ENCODE measurements around the gene BCL6. TPM values are rescaled to one million over a fixed set of nuclear protein-coding genes. Genes with fewer than 3 reads are reported as not detected.

Gene BCL6
- total and polyA plus RNA-seq, 3 experiments from 2014 or later, result 1.8 to 17.2 (median 17.1) TPM

- peaks cover 11 to 24% of the 10 kb centered on the region in 2 donors for H3K27me3 Mint-ChIP-seq
- no peak for DNase-seq
These were observed 45.0 kb downstream of the BCL6 start for GRCh38 chr3:187700249-187700648.

GRCh38 chr3:187698499-187699399 is 46.5 kb downstream of the BCL6 start:
- Mint-ChIP-seq H3K4me3 (no peak overlapping the region), H3K9me3 (no peaks in the 10 kb centered on the region), H3K27me3 (peaks cover 23 to 39% of the 10 kb centered on the region in 2 donors), H3K36me3 (peaks cover 0 to 3% (median 0%) of the 10 kb centered on the region in 3 donors), H3K4me1 (no peaks in the 10 kb centered on the region), H3K27ac (no peak overlapping the region)
- Histone ChIP-seq H3K9me3 (ENCODE audit: low read length) (no peaks in the 10 kb centered on the region), H3K4me3 (ENCODE audit: low read length) (no peak overlapping the region), H3K27me3 (ENCODE audit: insufficient read depth, low read length, poor library complexity, severe bottlenecking) (no peaks in the 10 kb centered on the region), H3K27ac (ENCODE audit: low read depth, low read length) (no peak overlapping the region), H3K4me1 (ENCODE audit: insufficient read depth, low read length) (no peaks in the 10 kb centered on the region), H3K36me3 (ENCODE audit: insufficient read depth, low read length) (no peaks in the 10 kb centered on the region)
- ChIA-PET CTCF (no interaction called here), POLR2A (no interaction called here)
- no peak for DNase-seq

More at GRCh38 chr3:187700249-187700648, 45.0 kb downstream of the BCL6 start:
- Mint-ChIP-seq H3K36me3 (peaks cover 0 to 3% (median 0%) of the 10 kb centered on the region in 3 donors), H3K27ac (no peak overlapping the region), H3K4me1 (no peaks in the 10 kb centered on the region), H3K4me3 (no peak overlapping the region), H3K9me3 (no peaks in the 10 kb centered on the region)
- no peaks in the 10 kb centered on the region for H3K27me3 ChIP-seq (ENCODE audit: insufficient read depth, low read length, poor library complexity, severe bottlenecking)
- no peaks in the 10 kb centered on the region for H3K36me3 ChIP-seq (ENCODE audit: insufficient read depth, low read length)
- ChIA-PET POLR2A (no interaction called here), CTCF (interaction anchor here (0.8 to 3.4 kb wide), 2 partner anchors 14 to 16 kb away, joined by 3 to 11 read pairs; no protein-coding TSS in a partner anchor)
- H3K27ac ChIP-seq (ENCODE audit: low read depth, low read length), result no peak overlapping the region
- no peaks in the 10 kb centered on the region for H3K4me1 ChIP-seq (ENCODE audit: insufficient read depth, low read length)
- H3K9me3 ChIP-seq (ENCODE audit: low read length), result no peaks in the 10 kb centered on the region
- H3K4me3 ChIP-seq (ENCODE audit: low read length), result no peak overlapping the region

- Histone ChIP-seq H3K4me3 (ENCODE audit: low read length) (no peak overlapping the region), H3K27ac (ENCODE audit: low read depth, low read length) (no peak overlapping the region), H3K27me3 (ENCODE audit: insufficient read depth, low read length, poor library complexity, severe bottlenecking) (no peaks in the 10 kb centered on the region), H3K36me3 (ENCODE audit: insufficient read depth, low read length) (no peaks in the 10 kb centered on the region), H3K4me1 (ENCODE audit: insufficient read depth, low read length) (no peaks in the 10 kb centered on the region), H3K9me3 (ENCODE audit: low read length) (no peaks in the 10 kb centered on the region)
- ChIA-PET CTCF (interaction anchor here (1.0 kb wide), 1 partner anchor 18 kb away, joined by 3 read pairs; no protein-coding TSS in a partner anchor), POLR2A (no interaction called here)
- no peak overlapping the region for H3K27ac Mint-ChIP-seq
- H3K4me3 Mint-ChIP-seq, result no peak overlapping the region
- H3K9me3 Mint-ChIP-seq, result no peaks in the 10 kb centered on the region
- peaks cover 32 to 54% of the 10 kb centered on the region in 2 donors for H3K27me3 Mint-ChIP-seq
- no peaks in the 10 kb centered on the region for H3K4me1 Mint-ChIP-seq
- peaks cover 0 to 3% (median 0%) of the 10 kb centered on the region in 3 donors for H3K36me3 Mint-ChIP-seq
- DNase-seq, result no peak
These were observed 49.2 kb downstream of the BCL6 start for GRCh38 chr3:187696021-187696420.

GRCh38 chr3:187695449-187695848 is 49.8 kb downstream of the BCL6 start:
- CTCF ChIA-PET, result no interaction called here
- Histone ChIP-seq H3K4me1 (ENCODE audit: insufficient read depth, low read length) (no peaks in the 10 kb centered on the region), H3K9me3 (ENCODE audit: low read length) (no peaks in the 10 kb centered on the region), H3K4me3 (ENCODE audit: low read length) (no peak overlapping the region), H3K27me3 (ENCODE audit: insufficient read depth, low read length, poor library complexity, severe bottlenecking) (no peaks in the 10 kb centered on the region), H3K36me3 (ENCODE audit: insufficient read depth, low read length) (no peaks in the 10 kb centered on the region), H3K27ac (ENCODE audit: low read depth, low read length) (no peak overlapping the region)
- POLR2A ChIA-PET, result no interaction called here
- Mint-ChIP-seq H3K4me3 (no peak overlapping the region), H3K27me3 (peaks cover 33 to 60% of the 10 kb centered on the region in 2 donors), H3K9me3 (no peaks in the 10 kb centered on the region), H3K4me1 (no peaks in the 10 kb centered on the region), H3K36me3 (peaks cover 0 to 3% (median 0%) of the 10 kb centered on the region in 3 donors), H3K27ac (no peak overlapping the region)
- DNase-seq, result no peak

GRCh38 chr3:187694801-187695200 is 50.5 kb downstream of the BCL6 start:
- Mint-ChIP-seq H3K9me3 (no peaks in the 10 kb centered on the region), H3K4me3 (no peak overlapping the region), H3K27ac (no peak overlapping the region), H3K27me3 (peaks cover 28 to 61% of the 10 kb centered on the region in 2 donors), H3K36me3 (peaks cover 0 to 3% (median 0%) of the 10 kb centered on the region in 3 donors), H3K4me1 (no peaks in the 10 kb centered on the region)
- Histone ChIP-seq H3K27me3 (ENCODE audit: insufficient read depth, low read length, poor library complexity, severe bottlenecking) (no peaks in the 10 kb centered on the region), H3K9me3 (ENCODE audit: low read length) (no peaks in the 10 kb centered on the region), H3K4me1 (ENCODE audit: insufficient read depth, low read length) (no peaks in the 10 kb centered on the region), H3K4me3 (ENCODE audit: low read length) (no peak overlapping the region), H3K27ac (ENCODE audit: low read depth, low read length) (no peak overlapping the region), H3K36me3 (ENCODE audit: insufficient read depth, low read length) (no peaks in the 10 kb centered on the region)
- POLR2A ChIA-PET, result no interaction called here
- CTCF ChIA-PET, result no interaction called here
- no peak for DNase-seq

GRCh38 chr3:187693431-187693830 is 51.8 kb downstream of the BCL6 start:
- CTCF ChIA-PET, result no interaction called here
- Histone ChIP-seq H3K36me3 (ENCODE audit: insufficient read depth, low read length) (no peaks in the 10 kb centered on the region), H3K9me3 (ENCODE audit: low read length) (no peaks in the 10 kb centered on the region), H3K27ac (ENCODE audit: low read depth, low read length) (no peak overlapping the region), H3K27me3 (ENCODE audit: insufficient read depth, low read length, poor library complexity, severe bottlenecking) (no peaks in the 10 kb centered on the region), H3K4me1 (ENCODE audit: insufficient read depth, low read length) (no peaks in the 10 kb centered on the region), H3K4me3 (ENCODE audit: low read length) (no peak overlapping the region)
- Mint-ChIP-seq H3K4me1 (no peaks in the 10 kb centered on the region), H3K4me3 (no peak overlapping the region), H3K36me3 (peaks cover 0 to 3% (median 0%) of the 10 kb centered on the region in 3 donors), H3K27me3 (peaks cover 28 to 60% of the 10 kb centered on the region in 2 donors), H3K27ac (no peak overlapping the region), H3K9me3 (no peaks in the 10 kb centered on the region)
- DNase-seq, result no peak
- POLR2A ChIA-PET, result no interaction called here

GRCh38 chr3:187689984-187690383 is 55.3 kb downstream of the BCL6 start:
- Histone ChIP-seq H3K27me3 (ENCODE audit: insufficient read depth, low read length, poor library complexity, severe bottlenecking) (no peaks in the 10 kb centered on the region), H3K4me3 (ENCODE audit: low read length) (no peak overlapping the region), H3K27ac (ENCODE audit: low read depth, low read length) (no peak overlapping the region), H3K4me1 (ENCODE audit: insufficient read depth, low read length) (no peaks in the 10 kb centered on the region), H3K9me3 (ENCODE audit: low read length) (no peaks in the 10 kb centered on the region), H3K36me3 (ENCODE audit: insufficient read depth, low read length) (no peaks in the 10 kb centered on the region)
- Mint-ChIP-seq H3K9me3 (peaks cover 8 to 17% (median 14%) of the 10 kb centered on the region in 5 donors), H3K27me3 (peaks cover 23 to 40% of the 10 kb centered on the region in 2 donors), H3K4me3 (no peak overlapping the region), H3K4me1 (no peaks in the 10 kb centered on the region), H3K36me3 (no peaks in the 10 kb centered on the region), H3K27ac (no peak overlapping the region)
- DNase-seq, result no peak
- ChIA-PET POLR2A (no interaction called here), CTCF (interaction anchor here (1.8 kb wide), 1 partner anchor 10 kb away, joined by 5 read pairs; no protein-coding TSS in a partner anchor)

- Histone ChIP-seq H3K27ac (ENCODE audit: low read depth, low read length) (no peak overlapping the region), H3K9me3 (ENCODE audit: low read length) (no peaks in the 10 kb centered on the region), H3K27me3 (ENCODE audit: insufficient read depth, low read length, poor library complexity, severe bottlenecking) (no peaks in the 10 kb centered on the region), H3K36me3 (ENCODE audit: insufficient read depth, low read length) (no peaks in the 10 kb centered on the region), H3K4me3 (ENCODE audit: low read length) (no peak overlapping the region), H3K4me1 (ENCODE audit: insufficient read depth, low read length) (no peaks in the 10 kb centered on the region)
- Mint-ChIP-seq H3K4me3 (no peak overlapping the region), H3K36me3 (no peaks in the 10 kb centered on the region), H3K27ac (no peak overlapping the region), H3K27me3 (peaks cover 11 to 27% of the 10 kb centered on the region in 2 donors), H3K4me1 (no peaks in the 10 kb centered on the region), H3K9me3 (peaks cover 11 to 19% (median 14%) of the 10 kb centered on the region in 5 donors)
- CTCF ChIA-PET, result no interaction called here
- no peak for DNase-seq
- POLR2A ChIA-PET, result no interaction called here
These were observed 58.5 kb downstream of the BCL6 start for GRCh38 chr3:187686621-187687273.

Measured in CD8-positive, alpha-beta memory T cell (primary cell).